Measurements from ENCODE around the gene RASAL1.

The RASAL1 gene

DNA sequence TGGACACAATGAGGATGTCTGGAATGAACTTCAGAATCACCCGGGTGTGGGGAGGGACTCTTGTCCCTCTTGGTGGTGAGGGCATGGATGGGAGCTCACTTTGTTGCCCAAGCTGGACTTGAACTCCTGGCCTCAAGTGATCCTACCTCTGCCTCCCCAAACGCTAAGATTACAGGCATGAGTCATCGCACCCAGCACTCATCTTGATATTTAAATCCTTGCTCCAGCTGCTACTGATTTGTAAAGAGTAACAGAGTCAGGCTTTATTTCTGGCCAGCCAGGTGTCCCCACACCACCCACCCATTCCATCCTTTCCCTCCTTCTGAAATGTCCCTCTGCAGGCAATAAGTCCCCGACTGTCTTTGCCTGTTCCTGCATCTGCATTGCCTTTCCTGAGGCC is 44.8 kb upstream of the RASAL1 start:
- Histone ChIP-seq H3F3A (ENCODE audit: insufficient read depth, low read length) (no peaks in the 10 kb centered on the region), H3K27ac (ENCODE audit: low read depth, low read length, poor library complexity, severe bottlenecking) (no peak overlapping the region), H3K4me1 (ENCODE audit: insufficient read depth, low read length, severe bottlenecking) (peaks cover 28% of the 10 kb centered on the region), H3K9me3 (ENCODE audit: low read length) (peaks cover 10% of the 10 kb centered on the region), H3K79me2 (ENCODE audit: insufficient read depth, low read length) (peaks cover 24% of the 10 kb centered on the region), H2AFZ (ENCODE audit: low read length) (no peak overlapping the region), H3K9ac (ENCODE audit: low read length) (no peak overlapping the region), H3K36me3 (ENCODE audit: insufficient read depth, low read length) (peaks cover 70% of the 10 kb centered on the region), H4K20me1 (ENCODE audit: insufficient read depth, low read length) (no peaks in the 10 kb centered on the region), H3K27me3 (ENCODE audit: insufficient read depth, low read length) (no peaks in the 10 kb centered on the region), H3K4me2 (ENCODE audit: low read length) (no peak overlapping the region), H3K9me2 (ENCODE audit: low read depth, low read length) (no peaks in the 10 kb centered on the region), H3K4me3 (ENCODE audit: low read depth, low read length, poor library complexity, severe bottlenecking) (no peak overlapping the region)
- TF ChIP-seq, protein P1, sequence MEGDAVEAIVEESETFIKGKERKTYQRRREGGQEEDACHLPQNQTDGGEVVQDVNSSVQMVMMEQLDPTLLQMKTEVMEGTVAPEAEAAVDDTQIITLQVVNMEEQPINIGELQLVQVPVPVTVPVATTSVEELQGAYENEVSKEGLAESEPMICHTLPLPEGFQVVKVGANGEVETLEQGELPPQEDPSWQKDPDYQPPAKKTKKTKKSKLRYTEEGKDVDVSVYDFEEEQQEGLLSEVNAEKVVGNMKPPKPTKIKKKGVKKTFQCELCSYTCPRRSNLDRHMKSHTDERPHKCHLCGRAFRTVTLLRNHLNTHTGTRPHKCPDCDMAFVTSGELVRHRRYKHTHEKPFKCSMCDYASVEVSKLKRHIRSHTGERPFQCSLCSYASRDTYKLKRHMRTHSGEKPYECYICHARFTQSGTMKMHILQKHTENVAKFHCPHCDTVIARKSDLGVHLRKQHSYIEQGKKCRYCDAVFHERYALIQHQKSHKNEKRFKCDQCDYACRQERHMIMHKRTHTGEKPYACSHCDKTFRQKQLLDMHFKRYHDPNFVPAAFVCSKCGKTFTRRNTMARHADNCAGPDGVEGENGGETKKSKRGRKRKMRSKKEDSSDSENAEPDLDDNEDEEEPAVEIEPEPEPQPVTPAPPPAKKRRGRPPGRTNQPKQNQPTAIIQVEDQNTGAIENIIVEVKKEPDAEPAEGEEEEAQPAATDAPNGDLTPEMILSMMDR (IDR thresholded peaks at IDR 0.05; ENCODE audit: low read length): no peak
- TF ChIP-seq EZH2 (IDR thresholded peaks at IDR 0.05; ENCODE audit: borderline replicate concordance, low read length): no peak

DNA sequence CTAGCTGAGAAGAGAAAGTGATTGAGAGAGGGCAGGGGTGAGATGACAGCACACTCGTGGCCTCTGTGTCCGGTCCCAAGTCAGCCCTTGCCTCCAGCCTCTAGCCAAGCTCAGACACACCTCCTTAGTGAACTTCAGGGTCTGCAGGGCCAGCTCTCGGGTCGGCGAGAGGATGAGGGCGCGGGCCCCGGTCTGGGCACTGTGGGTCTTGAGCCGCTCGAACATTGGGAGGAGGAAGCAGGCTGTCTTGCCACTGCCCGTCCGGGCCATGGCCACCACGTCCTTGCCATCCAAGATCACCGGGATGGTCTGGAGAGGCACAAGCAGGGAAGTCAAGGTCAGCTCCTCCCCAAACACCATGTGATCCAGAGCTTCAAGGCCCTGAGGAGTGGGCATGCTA is 43.5 kb upstream of the RASAL1 start:
- Histone ChIP-seq H3K9me2 (ENCODE audit: low read depth, low read length) (no peaks in the 10 kb centered on the region), H3K36me3 (ENCODE audit: insufficient read depth, low read length) (peaks cover 81% of the 10 kb centered on the region), H3K9ac (ENCODE audit: low read length) (no peak overlapping the region), H3K9me3 (ENCODE audit: low read length) (peaks cover 10% of the 10 kb centered on the region), H3K4me3 (ENCODE audit: low read depth, low read length, poor library complexity, severe bottlenecking) (no peak overlapping the region), H3K4me2 (ENCODE audit: low read length) (no peak overlapping the region), H3F3A (ENCODE audit: insufficient read depth, low read length) (no peaks in the 10 kb centered on the region), H4K20me1 (ENCODE audit: insufficient read depth, low read length) (no peaks in the 10 kb centered on the region), H2AFZ (ENCODE audit: low read length) (no peak overlapping the region), H3K27ac (ENCODE audit: low read depth, low read length, poor library complexity, severe bottlenecking) (no peak overlapping the region), H3K27me3 (ENCODE audit: insufficient read depth, low read length) (no peaks in the 10 kb centered on the region), H3K79me2 (ENCODE audit: insufficient read depth, low read length) (peaks cover 20% of the 10 kb centered on the region), H3K4me1 (ENCODE audit: insufficient read depth, low read length, severe bottlenecking) (peaks cover 38% of the 10 kb centered on the region)
- no peak for TF ChIP-seq EZH2 (IDR thresholded peaks at IDR 0.05; ENCODE audit: borderline replicate concordance, low read length)
- TF ChIP-seq, protein P1 (IDR thresholded peaks at IDR 0.05; ENCODE audit: low read length): no peak

DNA sequence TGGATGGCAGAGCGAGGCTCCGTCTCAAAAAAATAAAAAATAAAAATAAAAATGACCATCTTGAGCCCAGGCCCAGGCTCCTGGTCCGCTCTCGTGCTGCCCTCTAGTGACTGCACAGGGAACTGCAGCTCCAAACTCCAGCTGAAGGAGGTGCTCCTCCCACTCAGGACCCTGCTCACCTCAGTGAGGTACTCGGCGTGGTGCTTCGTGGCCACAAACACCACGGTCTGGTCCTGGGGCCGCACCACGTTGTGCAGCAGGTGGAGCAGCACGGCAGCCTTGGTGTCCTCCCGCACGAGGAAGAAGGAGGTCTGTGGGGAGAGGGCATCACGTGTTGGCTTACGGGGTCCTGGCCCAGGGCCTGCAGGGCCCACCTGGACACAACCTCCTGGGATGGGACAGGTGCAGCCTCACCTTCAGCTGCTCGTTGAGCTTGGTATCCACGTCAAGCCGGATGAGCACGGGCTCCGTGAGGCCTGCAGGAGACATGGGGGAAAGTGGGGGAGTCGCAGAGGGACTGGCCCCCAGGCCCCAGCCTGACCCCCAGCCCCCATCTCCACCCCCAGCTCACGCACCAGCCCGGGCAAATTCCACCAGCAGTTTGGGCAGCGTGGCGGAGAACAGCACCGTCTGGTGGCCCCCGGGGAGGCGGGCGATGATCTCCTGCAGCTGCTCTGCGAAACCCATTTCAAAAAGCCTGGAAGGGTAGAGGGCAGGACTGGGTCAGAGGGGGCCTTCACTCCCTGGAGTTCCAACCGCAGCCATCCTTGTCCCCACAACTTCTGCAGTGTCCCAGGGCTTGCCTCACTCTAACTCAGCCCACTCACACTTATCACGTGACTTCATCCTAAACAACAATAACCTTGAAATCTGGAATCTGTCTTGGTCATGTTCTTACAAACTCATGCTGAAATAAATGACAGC is 39.2 kb upstream of the RASAL1 start:
- Histone ChIP-seq H3K9ac (ENCODE audit: low read length) (peak overlapping the region; percentile 82), H4K20me1 (ENCODE audit: insufficient read depth, low read length) (no peaks in the 10 kb centered on the region), H3K79me2 (ENCODE audit: insufficient read depth, low read length) (no peaks in the 10 kb centered on the region), H3K9me3 (ENCODE audit: low read length) (peaks cover 10% of the 10 kb centered on the region), H3K4me3 (ENCODE audit: low read depth, low read length, poor library complexity, severe bottlenecking) (no peak overlapping the region), H3K27me3 (ENCODE audit: insufficient read depth, low read length) (no peaks in the 10 kb centered on the region), H3K9me2 (ENCODE audit: low read depth, low read length) (no peaks in the 10 kb centered on the region), H3K4me2 (ENCODE audit: low read length) (peak overlapping the region; percentile 41; the same call in 1 of the 2 replicates), H3K27ac (ENCODE audit: low read depth, low read length, poor library complexity, severe bottlenecking) (peak overlapping the region; percentile 98), H3K36me3 (ENCODE audit: insufficient read depth, low read length) (peaks cover 92% of the 10 kb centered on the region), H3K4me1 (ENCODE audit: insufficient read depth, low read length, severe bottlenecking) (peaks cover 56% of the 10 kb centered on the region), H3F3A (ENCODE audit: insufficient read depth, low read length) (no peaks in the 10 kb centered on the region), H2AFZ (ENCODE audit: low read length) (no peak overlapping the region)
- TF ChIP-seq, protein P1 (IDR thresholded peaks at IDR 0.05; ENCODE audit: low read length): peak; percentile 93
- no peak for TF ChIP-seq EZH2 (IDR thresholded peaks at IDR 0.05; ENCODE audit: borderline replicate concordance, low read length)
